HCT116 (cell line): ENCODE measurements around the gene SEBOX. TPM values are rescaled to one million over a fixed set of nuclear protein-coding genes. Genes with fewer than 3 reads are reported as not detected.

Source experiments
- ATAC-seq: fragments of 200-7000 bp; cut with Tn5 transposase; 2 replicates; pipeline ENCODE4 v1.9.1; 2020; ENCODE audit warnings: mild to moderate bottlenecking, moderate library complexity
- BruUV-seq: library from RNA; stranded (reverse); fragments of 400-500 nt; replicated peaks from 2 replicates; lab custom pipeline; 2021; lab: Mats Ljungman, UMichigan
- CTCF ChIA-PET: fragments of 300-600 bp; sonication (Branson Sonifier 250); formaldehyde crosslinking; loops from one replicate; lab custom pipeline; 2021; ENCODE audit warnings: antibody characterized with exemption; lab: Charles Lee
- POLR2A ChIA-PET: fragments of 300-600, 350-600 bp; sonication (Branson Sonifier 250); formaldehyde crosslinking; loops from one replicate; lab custom pipeline; 2021; ENCODE audit warnings: antibody characterized with exemption; lab: Charles Lee
- RAD21 ChIA-PET, 2 experiments: fragments of 300-600 bp; sonication (Branson Sonifier 250); formaldehyde crosslinking; loops; one replicate each; lab custom pipeline; 2023; ENCODE audit warnings: low total read pairs in 2 of 2; ENCODE audit not compliant: uncharacterized antibody in 2 of 2, unreplicated experiment in 2 of 2, low non-redundant PET in 1 of 2; lab: Charles Lee
- DNase-seq: peaks from one replicate; pipeline ENCODE4 v3.0.0-alpha.2; 2010; ENCODE audit warnings: low read depth, low spot score
- H2AFZ ChIP-seq: fragments of 200-600 bp; shearing (Covaris generic), sonication (generic); 2 replicates; pipeline ENCODE4 v1.6.1; 2017; ENCODE audit warnings: low read depth, mixed run types, mixed read lengths, antibody characterized with exemption, low read length; ENCODE audit not compliant: poor library complexity, severe bottlenecking
- H3K27ac ChIP-seq: 2 replicates; pipeline ENCODE4 v1.5.1; 2012; ENCODE audit warnings: low read depth, low read length
- H3K27me3 ChIP-seq: fragments of 200-600 bp; sonication (generic); 2 replicates; pipeline ENCODE4 v1.6.1; 2016; ENCODE audit warnings: mixed run types, low read length, mixed read lengths; ENCODE audit not compliant: insufficient read depth
- H3K36me3 ChIP-seq, 2 experiments: fragments of 200-500 bp in 1 of 2; fragments of 200-600 bp in 1 of 2; sonication (Bioruptor generic) in 1 of 2; sonication (generic) in 1 of 2; 2 replicates each; pipeline versions ENCODE4 v1.5.1 to v1.6.1; 2014 to 2016; ENCODE audit warnings: low read length in 2 of 2, inconsistent platforms in 1 of 2, mixed read lengths in 1 of 2, mixed run types in 1 of 2; ENCODE audit not compliant: insufficient read depth in 2 of 2, control insufficient read depth in 1 of 2
- H3K4me1 ChIP-seq, 2 experiments: fragments of 200-600 bp in 1 of 2; sonication (generic) in 1 of 2; 2 replicates each; pipeline versions ENCODE4 v1.5.1 to v1.6.1; 2012 to 2017; ENCODE audit warnings: low read length in 2 of 2, inconsistent platforms in 1 of 2, mild to moderate bottlenecking in 1 of 2, mixed read lengths in 1 of 2, mixed run types in 1 of 2, moderate library complexity in 1 of 2; ENCODE audit not compliant: insufficient read depth in 2 of 2, control insufficient read depth in 1 of 2
- H3K4me2 ChIP-seq: fragments of 200-600 bp; sonication (generic); 2 replicates; pipeline ENCODE4 v1.6.1; 2017; ENCODE audit warnings: mixed run types, low read length, mixed read lengths
- H3K4me3 ChIP-seq, 2 experiments: fragments of 200-600 bp in 1 of 2; sonication (generic) in 1 of 2; replicated peaks in 1 of 2; 2 replicates each; pipeline ENCODE4 v1.5.1; 2011 to 2016; ENCODE audit warnings: low read length in 2 of 2, control low read depth in 1 of 2, low read depth in 1 of 2, mild to moderate bottlenecking in 1 of 2, mixed read lengths in 1 of 2, mixed run types in 1 of 2
- H3K79me2 ChIP-seq: fragments of 200-600 bp; sonication (generic); 2 replicates; pipeline ENCODE4 v1.6.1; 2017; ENCODE audit warnings: mild to moderate bottlenecking, mixed run types, low read length, moderate library complexity, mixed read lengths; ENCODE audit not compliant: insufficient read depth
- H3K9ac ChIP-seq: fragments of 200-600 bp; sonication (generic); 2 replicates; pipeline ENCODE4 v1.6.1; 2016; ENCODE audit warnings: low read length, mixed read lengths
- H3K9me2 ChIP-seq: fragments of 200-600 bp; sonication (generic), shearing (Covaris generic); 2 replicates; pipeline ENCODE4 v1.6.1; 2017; ENCODE audit warnings: mixed run types, mild to moderate bottlenecking, moderate library complexity; ENCODE audit not compliant: insufficient read depth
- H3K9me3 ChIP-seq, 2 experiments: fragments of 200-500 bp in 1 of 2; fragments of 200-600 bp in 1 of 2; sonication (Bioruptor generic) in 1 of 2; sonication (generic) in 1 of 2; 2 replicates each; pipeline ENCODE4 v1.6.1; 2014 to 2017; ENCODE audit warnings: low read length in 2 of 2, mixed read lengths in 2 of 2, inconsistent platforms in 1 of 2, low read depth in 1 of 2, mild to moderate bottlenecking in 1 of 2, mixed run types in 1 of 2, moderate library complexity in 1 of 2; ENCODE audit not compliant: control insufficient read depth in 1 of 2, insufficient read depth in 1 of 2
- H4K20me1 ChIP-seq: fragments of 200-600 bp; sonication (generic), shearing (Covaris generic); 2 replicates; pipeline ENCODE4 v1.6.1; 2017; ENCODE audit warnings: mixed run types, mild to moderate bottlenecking, moderate library complexity; ENCODE audit not compliant: insufficient read depth
- CBX3 ChIP-seq: IDR thresholded peaks from 2 replicates; pipeline ENCODE4 v1.6.1; 2012; ENCODE audit warnings: low read depth
- CTCF ChIP-seq, 3 experiments: fragments of 200-600 bp in 1 of 3; sonication (generic) in 1 of 3; IDR thresholded peaks in 2 of 3; conservative IDR thresholded peaks in 1 of 3; 2 replicates each; pipeline ENCODE4 v1.5.1; 2012 to 2017; ENCODE audit warnings: low read depth in 2 of 3, low read length in 2 of 3, antibody characterized with exemption in 1 of 3, borderline replicate concordance in 1 of 3, control low read depth in 1 of 3, mild to moderate bottlenecking in 1 of 3, mixed read lengths in 1 of 3, mixed run types in 1 of 3, moderate library complexity in 1 of 3; ENCODE audit not compliant: insufficient read depth in 1 of 3
- EGR1 ChIP-seq: IDR thresholded peaks from 2 replicates; pipeline ENCODE4 v1.6.1; 2012; ENCODE audit warnings: low read depth
- EZH2phosphoT487 ChIP-seq: fragments of 200-600 bp; IDR thresholded peaks from 2 replicates; pipeline ENCODE4 v1.6.1; 2018; ENCODE audit warnings: antibody characterized with exemption, borderline replicate concordance
- FOSL1 ChIP-seq: IDR thresholded peaks from 2 replicates; pipeline ENCODE4 v1.6.1; 2012; ENCODE audit warnings: low read depth
- JUND ChIP-seq: IDR thresholded peaks from 2 replicates; pipeline ENCODE4 v1.6.1; 2012
- MAX ChIP-seq: IDR thresholded peaks from 2 replicates; pipeline ENCODE4 v1.6.1; 2012
- POLR2A ChIP-seq: IDR thresholded peaks from 2 replicates; pipeline ENCODE4 v1.7.0; 2011; ENCODE audit warnings: borderline replicate concordance; ENCODE audit not compliant: insufficient read depth, insufficient read length; ENCODE audit errors: extremely low read depth
- RAD21 ChIP-seq: IDR thresholded peaks from 2 replicates; pipeline ENCODE4 v1.6.1; 2012; ENCODE audit warnings: low read depth, mild to moderate bottlenecking
- REST ChIP-seq: IDR thresholded peaks from 2 replicates; pipeline ENCODE4 v1.6.1; 2012; ENCODE audit warnings: low read depth
- YY1 ChIP-seq: IDR thresholded peaks from 2 replicates; pipeline ENCODE4 v1.6.1; 2011; ENCODE audit warnings: low read length, low read depth, moderate library complexity, mild to moderate bottlenecking; ENCODE audit not compliant: insufficient replicate concordance; ENCODE audit errors: extremely low read depth
- ZBTB33 ChIP-seq: IDR thresholded peaks from 2 replicates; pipeline ENCODE4 v1.6.1; 2011; ENCODE audit warnings: mild to moderate bottlenecking, low read length, moderate library complexity; ENCODE audit not compliant: insufficient replicate concordance; ENCODE audit errors: extremely low read depth
- ZNF274 ChIP-seq: fragments of 200-500 bp; sonication (Bioruptor generic); IDR thresholded peaks from 2 replicates; pipeline ENCODE4 v1.6.1; 2014; ENCODE audit warnings: mild to moderate bottlenecking, low read depth, low read length, inconsistent platforms
- intact Hi-C: fragments of 100-400 bp; cut with micrococcal nuclease; formaldehyde crosslinking; loops from 2 replicates; pipeline ENCODE4 v1.10.0; 2022
- total RNA-seq: library from RNA; stranded (reverse); gene quantifications from one replicate; pipeline ENCODE4 v1.2.1, GENCODE V29; 2021; ENCODE audit not compliant: unreplicated experiment

Gene SEBOX
- total RNA-seq, 1 experiment from 2014 or later, result not detected

- Histone ChIP-seq H3K9me2 (no peaks in the 10 kb centered on the region), H3K79me2 (peaks cover 27% of the 10 kb centered on the region), H4K20me1 (no peaks in the 10 kb centered on the region), H3K4me1 (peaks cover 10 to 23% of the 10 kb centered on the region in 2 experiments), H3K27me3 (no peaks in the 10 kb centered on the region), H3K36me3 (peaks cover 27 to 38% of the 10 kb centered on the region in 2 experiments), H3K27ac (no peak overlapping the region), H3K9ac (no peak overlapping the region), H3K9me3 (no peaks in the 10 kb centered on the region), H2AFZ (no peak overlapping the region), H3K4me3 (no peak overlapping the region), H3K4me2 (no peak overlapping the region)
- ChIA-PET POLR2A (no interaction called here), RAD21 (no interaction called here), CTCF (no interaction called here)
- DNase-seq, result no peak
- intact Hi-C loops, result no loop called here
- ATAC-seq, result no peak
- BruUV-seq, result no TSS peak
- TF ChIP-seq ZNF274, result no peak
- TF ChIP-seq FOSL1, result no peak
These were observed 23.5 kb downstream of the SEBOX start for GRCh38 chr17:28341516-28341915.

- POLR2A ChIA-PET, result no interaction called here
- no peaks in the 10 kb centered on the region for H3K27me3 ChIP-seq
- no peak overlapping the region for H3K4me3 ChIP-seq
- H3K9me3 ChIP-seq, result no peaks in the 10 kb centered on the region
- ATAC-seq (no peak), DNase-seq (no peak)
- no peak overlapping the region for H3K4me2 ChIP-seq
- TF ChIP-seq RAD21 (no peak), CBX3 (no peak), JUND (no peak), ZBTB33 (no peak), EZH2phosphoT487 (no peak), YY1 (no peak), POLR2A (no peak), REST (no peak), CTCF (IDR thresholded peaks at IDR 0.05 in 2 of 3, conservative IDR thresholded peaks at IDR 0.05 in 1 of 3; ENCODE audit: borderline replicate concordance in 1 of 3, insufficient read depth in 1 of 3, low read depth in 2 of 3, low read length in 2 of 3) (no peak), EGR1 (no peak), MAX (no peak)
- H2AFZ ChIP-seq, result no peak overlapping the region
- H3K36me3 ChIP-seq, result peaks cover 25 to 27% of the 10 kb centered on the region in 2 experiments; a peak in 3 of 4 replicates
- no peaks in the 10 kb centered on the region for H4K20me1 ChIP-seq
- H3K9ac ChIP-seq, result no peak overlapping the region
- H3K27ac ChIP-seq, result no peak overlapping the region
- intact Hi-C loops, result no loop called here
- RAD21 ChIA-PET, result no interaction called here
- CTCF ChIA-PET, result no interaction called here
- H3K79me2 ChIP-seq, result peaks cover 32% of the 10 kb centered on the region
- no TSS peak for BruUV-seq
- no peaks in the 10 kb centered on the region for H3K9me2 ChIP-seq
- H3K4me1 ChIP-seq, result peaks cover 11 to 28% of the 10 kb centered on the region in 2 experiments
These were observed 24.6 kb downstream of the SEBOX start for GRCh38 chr17:28340374-28340773.
